K562 (cell line): ENCODE results near the gene COL13A1.

Experiments
- AFF4 ChIP-seq: sonication (generic); formaldehyde crosslinking; IDR thresholded peaks from 2 replicates; pipeline ENCODE4 v1.8.0; 2023; ENCODE audit warnings: mild to moderate bottlenecking, missing genetic modification reagents
- CTCF ChIP-seq, 3 experiments: IDR thresholded peaks in 2 of 3; conservative IDR thresholded peaks in 1 of 3; 2 replicates each; pipeline ENCODE4 v1.5.1; 2011 to 2012; ENCODE audit warnings: low read length in 3 of 3, mild to moderate bottlenecking in 3 of 3, control low read depth in 2 of 3, improper control_type of control experiment in 1 of 3, inconsistent platforms in 1 of 3, low read depth in 1 of 3, mixed read lengths in 1 of 3, moderate library complexity in 1 of 3; ENCODE audit not compliant: insufficient read depth in 2 of 3
- ERF ChIP-seq: fragments of 450-650 bp; formaldehyde crosslinking; IDR thresholded peaks from 2 replicates; pipeline ENCODE4 v1.4.0; 2020; ENCODE audit warnings: mild to moderate bottlenecking, mixed read lengths
- HNRNPL ChIP-seq: fragments of 200-400 bp; formaldehyde crosslinking; IDR thresholded peaks from 2 replicates; pipeline ENCODE4 v1.6.1; 2017; ENCODE audit warnings: low read depth, mild to moderate bottlenecking, low read length
- MAFG ChIP-seq: fragments of 450-650 bp; conservative IDR thresholded peaks from 2 replicates; pipeline ENCODE4 v1.6.1; 2016; ENCODE audit warnings: missing genetic modification characterization, missing compliant biosample characterization
- NFE2L1 ChIP-seq: fragments of 450-650 bp; IDR thresholded peaks from 2 replicates; pipeline ENCODE4 v1.6.1; 2016; ENCODE audit warnings: missing genetic modification characterization, low read depth, mild to moderate bottlenecking, missing compliant biosample characterization, moderate library complexity, borderline replicate concordance
- USF1 ChIP-seq: sonication (generic); formaldehyde crosslinking; IDR thresholded peaks from 2 replicates; pipeline ENCODE4 v1.9.0; 2022; ENCODE audit warnings: mild to moderate bottlenecking, missing genetic modification reagents
- ZBTB1 ChIP-seq: sonication (generic); formaldehyde crosslinking; IDR thresholded peaks from 2 replicates; pipeline ENCODE4 v1.8.1; 2023; ENCODE audit warnings: missing genetic modification reagents, low read depth, mild to moderate bottlenecking, borderline replicate concordance
- ZKSCAN3 ChIP-seq: fragments of 250-450 bp; sonication (Bioruptor Pico); IDR thresholded peaks from 2 replicates; pipeline ENCODE4 v1.4.0; 2020
- ZNF239 ChIP-seq: fragments of 250-450 bp; sonication (Bioruptor Pico); IDR thresholded peaks from 2 replicates; pipeline ENCODE4 v1.4.0; 2020; ENCODE audit warnings: mild to moderate bottlenecking

- TF ChIP-seq HNRNPL (no peak), ZBTB1 (CRISPR knock-in tag) (no peak), ERF (CRISPR knock-in tag) (no peak), CTCF (IDR thresholded peaks at IDR 0.05 in 2 of 3, conservative IDR thresholded peaks at IDR 0.05 in 1 of 3; ENCODE audit: insufficient read depth in 2 of 3, low read depth in 1 of 3, low read length in 3 of 3) (no peak), USF1 (no peak), AFF4 (CRISPR knock-in tag) (no peak), ZNF239 (CRISPR knock-in tag) (no peak), ZKSCAN3 (CRISPR knock-in tag) (no peak), MAFG (tag) (no peak), NFE2L1 (tag) (no peak)
Measured at GRCh38 chr10:69912589-69912988, 110.9 kb downstream of the COL13A1 start.
